Measurements from ENCODE around the gene LTBP4.

DNA sequence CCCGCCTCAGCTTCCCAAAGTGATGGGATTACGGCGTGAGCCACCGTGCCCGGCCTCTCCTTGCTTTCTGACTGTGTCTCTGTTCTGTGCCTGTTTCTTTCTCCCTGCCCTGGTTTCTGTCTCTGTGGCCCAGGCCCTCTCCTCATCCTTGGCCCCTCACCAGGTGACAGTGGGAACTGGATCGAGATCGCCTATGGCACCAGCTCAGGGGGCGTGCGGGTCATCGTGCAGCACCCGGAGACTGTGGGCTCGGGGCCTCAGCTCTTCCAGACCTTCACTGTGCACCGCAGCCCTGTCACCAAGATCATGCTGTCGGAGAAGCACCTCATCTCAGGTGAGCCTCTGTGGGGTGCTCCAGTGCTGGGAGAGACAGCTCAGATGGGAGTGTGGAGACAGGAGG is 14.6 kb upstream of the LTBP4 start:
- TF ChIP-seq, protein P1, sequence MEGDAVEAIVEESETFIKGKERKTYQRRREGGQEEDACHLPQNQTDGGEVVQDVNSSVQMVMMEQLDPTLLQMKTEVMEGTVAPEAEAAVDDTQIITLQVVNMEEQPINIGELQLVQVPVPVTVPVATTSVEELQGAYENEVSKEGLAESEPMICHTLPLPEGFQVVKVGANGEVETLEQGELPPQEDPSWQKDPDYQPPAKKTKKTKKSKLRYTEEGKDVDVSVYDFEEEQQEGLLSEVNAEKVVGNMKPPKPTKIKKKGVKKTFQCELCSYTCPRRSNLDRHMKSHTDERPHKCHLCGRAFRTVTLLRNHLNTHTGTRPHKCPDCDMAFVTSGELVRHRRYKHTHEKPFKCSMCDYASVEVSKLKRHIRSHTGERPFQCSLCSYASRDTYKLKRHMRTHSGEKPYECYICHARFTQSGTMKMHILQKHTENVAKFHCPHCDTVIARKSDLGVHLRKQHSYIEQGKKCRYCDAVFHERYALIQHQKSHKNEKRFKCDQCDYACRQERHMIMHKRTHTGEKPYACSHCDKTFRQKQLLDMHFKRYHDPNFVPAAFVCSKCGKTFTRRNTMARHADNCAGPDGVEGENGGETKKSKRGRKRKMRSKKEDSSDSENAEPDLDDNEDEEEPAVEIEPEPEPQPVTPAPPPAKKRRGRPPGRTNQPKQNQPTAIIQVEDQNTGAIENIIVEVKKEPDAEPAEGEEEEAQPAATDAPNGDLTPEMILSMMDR (IDR thresholded peaks at IDR 0.05; ENCODE audit: low read depth, low read length, poor library complexity, severe bottlenecking) = no peak
- no peak for TF ChIP-seq EZH2phosphoT487 (IDR thresholded peaks at IDR 0.05; ENCODE audit: borderline replicate concordance, low read length)
